Measurements from ENCODE around the gene PRMT1.

GRCh38 chr19:49679771-49680413, 2.8 kb downstream of the PRMT1 start:
- TF ChIP-seq CTCF (IDR thresholded peaks at IDR 0.05), result no peak
- no peak for TF ChIP-seq POLR2A (IDR thresholded peaks at IDR 0.05)

Measured in lower leg skin (tissue), 3 donors.